M059J (cell line): ENCODE measurements around the gene TTC39B. TPM values are rescaled to one million over a fixed set of nuclear protein-coding genes. Genes with fewer than 3 reads are reported as not detected.

Experiments
- DNase-seq: peaks from one replicate; pipeline ENCODE4 v3.0.0-alpha.2; 2012; ENCODE audit warnings: low read depth
- total RNA-seq: library from RNA; depleted of rRNA; stranded (reverse); fragments of >200 nt; shearing (Covaris generic); gene quantifications from 2 replicates; pipeline ENCODE4 v1.2.3, GENCODE V29; 2014; rRNA removed

The TTC39B gene
- total RNA-seq, 1 experiment from 2014 or later = 7.5 TPM

DNA sequence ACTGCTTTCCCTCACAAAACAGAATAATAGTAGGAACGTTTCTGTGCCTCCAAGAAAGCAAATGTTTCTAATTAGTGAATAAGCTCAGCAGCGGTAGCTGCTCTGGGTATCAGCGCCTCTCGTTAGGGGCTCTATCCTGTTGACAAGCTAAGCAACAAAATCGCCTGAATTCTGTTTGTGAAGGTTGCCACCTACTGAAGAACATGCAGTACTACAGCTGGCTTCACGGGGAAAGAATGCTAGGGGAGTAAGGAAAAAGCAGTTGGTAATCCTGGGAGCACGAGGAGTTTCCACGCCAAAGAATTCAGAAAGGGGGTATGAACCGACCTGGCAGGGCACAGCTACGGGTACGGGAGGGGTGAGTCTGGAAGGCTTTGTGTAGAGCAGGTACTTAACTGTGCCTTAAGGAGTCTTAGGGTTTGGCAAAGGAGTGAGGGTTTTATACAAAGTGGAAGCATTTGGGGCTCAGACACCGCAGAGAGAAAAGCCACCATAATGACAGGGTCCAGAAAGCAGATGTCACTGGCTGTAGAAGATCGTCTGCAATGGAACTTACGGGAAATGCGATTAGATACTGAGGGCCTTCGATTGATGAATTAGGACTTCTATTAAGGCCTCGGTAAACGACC is 171.7 kb downstream of the TTC39B start:
- peak; percentile 73 for DNase-seq

- no peak for DNase-seq
These were observed 173.5 kb downstream of the TTC39B start for GRCh38 chr9:15133488-15133887.

- DNase-seq = no peak
These were observed 174.9 kb downstream of the TTC39B start for GRCh38 chr9:15132091-15132490.

DNA sequence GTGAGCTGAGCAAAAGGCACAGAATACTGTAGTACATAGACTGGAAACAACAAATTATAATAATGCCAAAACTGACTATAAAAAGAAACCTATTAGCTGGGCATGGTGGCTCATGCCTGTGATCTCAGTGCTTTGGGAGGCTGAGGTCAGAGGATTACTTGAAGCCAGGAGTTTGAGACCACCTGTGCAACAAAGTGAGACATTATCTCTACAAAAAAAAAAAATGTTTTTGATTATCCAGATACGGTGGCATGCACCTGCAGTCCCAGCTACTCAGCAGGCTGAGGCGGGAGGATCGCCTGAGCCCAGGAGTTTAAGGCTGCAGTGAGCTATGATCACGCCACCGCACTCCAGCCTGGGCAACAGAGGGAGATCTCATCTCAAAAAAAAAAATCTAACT is 175.9 kb downstream of the TTC39B start:
- DNase-seq = no peak

DNA sequence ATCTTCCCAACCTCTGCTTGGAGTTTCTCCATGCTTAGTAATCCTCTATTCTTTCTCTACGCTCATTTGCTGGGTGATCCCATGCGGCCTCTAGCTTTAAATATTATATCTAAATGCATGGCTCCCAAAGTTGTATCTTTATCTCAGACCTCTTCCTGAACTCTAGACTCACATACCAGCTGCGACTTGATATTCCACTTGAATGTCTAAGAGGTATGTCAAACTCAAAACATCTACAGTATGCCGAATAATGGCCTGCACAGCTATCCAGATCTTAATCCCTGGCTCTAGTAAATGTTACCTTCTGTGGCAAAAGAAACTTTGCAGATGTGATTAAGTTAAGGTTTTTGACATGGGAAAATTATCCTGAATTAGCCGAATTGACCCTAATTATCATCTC is 179.2 kb downstream of the TTC39B start:
- no peak for DNase-seq

DNA sequence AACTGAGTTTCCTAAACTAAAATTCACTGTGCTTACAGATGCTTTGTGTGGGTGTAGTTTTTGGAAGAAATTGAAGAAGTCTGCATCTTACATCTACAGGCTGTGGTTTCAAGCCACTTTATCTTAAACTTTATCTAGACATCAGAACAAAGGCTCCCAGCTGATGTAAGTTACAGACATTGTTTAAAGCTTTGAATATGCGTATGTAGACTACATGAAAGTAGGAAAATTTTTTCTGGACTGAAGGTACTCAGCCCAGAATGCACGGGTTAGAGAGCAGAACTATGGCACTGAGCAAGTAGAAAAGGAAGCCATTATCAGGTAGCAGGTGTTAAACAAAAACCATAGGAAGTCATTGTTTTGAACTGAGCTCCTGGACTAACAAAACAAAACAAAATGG is 185.4 kb downstream of the TTC39B start:
- no peak for DNase-seq

GRCh38 chr9:15116130-15116580 is 190.9 kb downstream of the TTC39B start:
- DNase-seq = no peak

DNA sequence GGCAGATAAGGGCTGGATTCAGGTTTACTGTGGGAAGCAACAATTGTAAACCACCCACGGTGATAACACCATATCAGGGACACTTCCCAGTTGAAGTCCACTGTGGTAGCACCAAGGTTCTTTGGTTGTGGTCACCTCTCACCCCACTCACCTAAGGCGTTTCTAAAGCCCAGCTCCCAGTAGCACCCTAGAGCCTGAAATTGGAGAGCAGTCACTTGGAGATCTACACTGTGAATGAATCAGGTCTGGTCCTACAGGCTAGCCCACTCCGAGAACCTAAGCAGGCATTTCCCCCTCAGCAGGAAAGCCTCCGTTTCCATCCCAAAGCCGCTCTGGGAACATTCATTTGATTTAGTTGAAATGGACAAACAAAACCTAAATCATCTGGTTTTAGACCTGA is 191.3 kb downstream of the TTC39B start:
- DNase-seq = no peak

DNA sequence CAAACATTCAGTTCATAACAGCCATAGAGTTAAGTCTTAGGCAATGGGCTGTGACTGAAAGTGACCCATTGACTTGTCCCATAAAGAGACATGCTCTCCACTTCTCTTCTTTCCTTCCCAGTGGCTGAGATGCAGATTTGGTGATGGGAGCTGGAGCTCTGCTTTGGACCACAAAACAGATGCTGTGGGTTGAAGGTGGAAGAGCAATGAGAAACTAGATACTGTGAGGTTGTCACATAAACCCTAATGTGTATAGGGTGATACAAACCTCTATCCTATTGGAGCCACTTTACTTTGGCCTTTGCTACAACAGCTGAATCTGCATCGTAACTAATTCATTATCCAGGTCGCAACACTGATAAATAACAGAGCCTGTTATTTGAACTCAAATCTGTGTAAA is 192.0 kb downstream of the TTC39B start:
- DNase-seq = no peak

Other genes starting within 250 kb of the TTC39B start
- gene SNAPC3, start 115.7 kb upstream of the TTC39B start, total RNA-seq = 30.7 and 45.6 TPM in 2 replicates
- gene PSIP1, start 203.8 kb upstream of the TTC39B start, total RNA-seq = 114 and 126 TPM in 2 replicates
- gene CCDC171, start 245.8 kb upstream of the TTC39B start, total RNA-seq = 0.66 and 1.8 TPM in 2 replicates